HG03521 (cell line): ENCODE measurements around the gene TFAP2D.

Experiments
- ATAC-seq: cut with Tn5 transposase; IDR thresholded peaks from one replicate; pipeline ENCODE4 v1.9.1; 2021; ENCODE audit warnings: mild to moderate bottlenecking, moderate library complexity; ENCODE audit not compliant: unreplicated experiment

TFAP2D gene

DNA sequence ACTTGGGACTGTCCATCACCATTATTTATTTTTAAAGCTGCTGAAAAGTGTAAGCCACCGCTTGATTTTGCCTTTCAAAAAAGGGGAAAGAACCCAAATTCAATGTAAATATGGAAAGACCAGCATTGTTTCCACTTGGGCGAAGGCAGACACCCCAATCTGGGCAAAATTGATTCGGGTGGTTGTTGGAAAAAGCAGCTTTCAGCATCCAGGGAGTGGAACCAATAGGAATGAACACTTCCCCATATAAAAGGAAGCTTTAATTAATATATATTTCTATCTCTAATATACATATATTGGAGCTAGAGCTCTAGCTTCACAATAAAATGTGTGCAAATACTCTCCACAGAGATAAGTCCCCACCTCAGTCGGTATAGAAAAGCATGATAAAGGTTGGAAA is at the start of gene TFAP2D:
Gene TFAP2D (plus strand): TSS at position 301 of the 400 bp plus-strand sequence. CDS start 530 bp downstream, outside the sequence.
- ATAC-seq = no peak

DNA sequence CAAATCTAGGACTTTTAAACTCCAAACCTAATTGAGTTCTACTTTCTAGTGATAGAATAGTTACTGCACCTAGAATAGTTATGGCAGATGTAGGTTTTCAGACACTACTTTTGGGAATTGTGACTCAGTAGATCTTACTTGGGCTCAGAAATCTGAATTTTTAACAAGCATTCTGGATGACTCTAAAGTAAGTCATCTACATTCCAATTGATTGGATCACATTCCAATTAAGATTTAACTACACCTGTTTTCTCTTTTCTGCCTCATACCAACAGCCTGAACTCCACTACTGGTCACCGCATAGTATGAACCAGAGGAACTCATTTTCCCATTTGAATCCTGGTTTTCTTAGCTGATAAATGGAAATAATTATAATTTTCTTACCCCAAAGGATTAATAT is 49.5 kb upstream of the TFAP2D start:
- no peak for ATAC-seq

GRCh38 chr6:50666089-50666488 is 47.2 kb upstream of the TFAP2D start:
- ATAC-seq = no peak

DNA sequence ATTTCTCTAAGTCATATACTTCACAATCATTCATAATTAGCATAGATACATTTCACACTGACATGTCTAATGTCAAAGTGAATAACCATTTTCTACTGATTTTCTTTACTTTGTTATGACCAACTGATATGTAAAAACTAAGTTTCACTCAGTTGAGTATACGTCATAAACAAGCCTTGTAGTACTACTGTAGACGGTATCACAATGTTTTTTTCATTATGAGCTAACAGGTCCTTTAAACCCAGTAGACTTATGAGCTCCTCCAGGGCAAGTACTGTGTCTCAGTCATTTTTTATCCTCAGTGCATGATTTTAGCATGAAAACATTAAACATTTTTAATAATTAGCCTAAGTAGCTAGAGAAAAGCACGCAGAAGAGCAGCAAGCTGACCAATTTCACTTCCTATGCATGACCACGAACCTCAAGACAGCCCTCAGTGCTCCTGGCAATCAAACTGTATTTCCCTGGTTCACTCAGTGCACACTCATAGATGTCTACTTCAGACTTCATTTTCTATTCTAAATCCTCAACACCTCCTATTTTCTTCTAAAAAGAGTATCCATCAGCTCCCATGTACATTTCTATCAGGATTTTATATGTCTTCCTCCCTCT is 32.0 kb upstream of the TFAP2D start:
- ATAC-seq = peak; percentile 87

- ATAC-seq = no peak
These were observed 24.1 kb upstream of the TFAP2D start for GRCh38 chr6:50689210-50689609.

- ATAC-seq = no peak
These were observed 21.4 kb upstream of the TFAP2D start for GRCh38 chr6:50691814-50692495.

DNA sequence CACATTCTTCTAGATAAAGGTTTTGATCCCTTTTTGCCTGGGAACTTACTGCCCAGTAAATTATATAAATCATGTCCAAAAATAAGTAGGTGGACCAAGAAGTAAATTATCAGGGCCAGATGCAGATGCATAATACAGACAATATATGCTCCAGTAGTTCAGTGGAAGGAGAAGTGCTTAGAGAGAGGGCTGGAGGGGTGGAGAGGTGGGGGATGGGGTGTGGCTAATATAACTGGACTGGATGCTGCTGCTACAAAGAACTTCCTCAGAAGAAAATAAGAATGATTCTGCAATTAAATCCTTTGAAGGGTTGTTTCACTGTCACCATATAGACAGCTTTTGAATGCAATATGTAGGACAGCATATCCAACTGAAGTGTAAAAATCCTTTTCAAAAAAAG is 14.8 kb upstream of the TFAP2D start:
- no peak for ATAC-seq

GRCh38 chr6:50699051-50699775 is 14.1 kb upstream of the TFAP2D start:
- no peak for ATAC-seq

GRCh38 chr6:50706575-50706974 is 6.8 kb upstream of the TFAP2D start:
- no peak for ATAC-seq

DNA sequence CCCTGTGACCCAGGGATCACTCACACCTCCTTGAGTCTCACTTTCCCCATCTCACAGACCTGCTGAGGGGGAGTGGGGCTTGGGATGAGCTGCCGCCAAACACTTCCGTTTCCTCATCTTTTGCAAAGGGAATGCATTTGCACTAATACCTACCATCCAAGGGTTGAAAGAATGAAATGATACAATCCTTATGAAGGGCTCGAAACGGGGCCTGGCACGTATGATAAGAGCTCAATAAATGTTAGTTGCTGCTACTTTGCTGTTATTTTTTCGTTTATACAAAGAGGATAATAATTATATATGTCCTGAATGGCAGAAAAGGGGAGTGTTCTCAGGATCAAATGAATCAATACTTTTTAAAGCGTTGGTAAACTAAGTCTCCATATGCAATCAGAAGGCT is 6.1 kb upstream of the TFAP2D start:
- no peak for ATAC-seq

- no peak for ATAC-seq
These were observed 5.5 kb upstream of the TFAP2D start for GRCh38 chr6:50707652-50708300.

DNA sequence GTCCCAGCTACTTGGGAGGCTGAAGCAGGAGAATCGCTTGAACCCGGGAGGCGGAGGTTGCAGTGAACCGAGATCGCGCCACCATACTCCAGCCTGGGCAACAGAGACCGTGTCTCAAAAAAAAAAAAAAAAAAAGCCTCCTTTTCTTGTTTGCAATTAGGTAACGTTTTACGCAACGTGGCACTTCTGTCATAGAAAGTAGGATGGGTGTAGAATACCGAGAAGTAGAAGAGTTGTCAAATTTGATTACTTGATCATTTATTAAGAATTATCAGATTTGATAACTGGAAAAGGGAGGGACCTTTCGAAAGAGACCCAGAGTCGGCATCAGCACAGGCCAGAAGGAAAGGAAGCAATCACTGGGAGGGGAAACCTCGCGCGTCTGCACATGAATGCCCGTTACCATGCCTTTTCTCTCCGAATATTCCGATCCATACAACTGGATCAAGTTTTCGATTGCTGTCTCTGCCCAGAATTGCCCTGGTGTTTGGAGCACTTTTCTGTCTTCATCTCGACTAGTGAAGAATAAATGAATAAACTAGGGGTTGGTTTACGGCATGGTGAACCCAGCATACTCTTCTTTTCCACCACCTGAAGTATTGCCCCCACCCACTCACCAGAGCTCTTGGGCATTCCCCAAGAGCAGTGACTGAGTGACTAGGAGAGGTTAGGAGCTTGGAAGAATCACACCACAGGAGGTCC is 4.5 kb upstream of the TFAP2D start:
- no peak for ATAC-seq

GRCh38 chr6:50709366-50709734 is 4.0 kb upstream of the TFAP2D start:
- ATAC-seq = no peak

GRCh38 chr6:50711686-50712085 is 1.6 kb upstream of the TFAP2D start:
- no peak for ATAC-seq

DNA sequence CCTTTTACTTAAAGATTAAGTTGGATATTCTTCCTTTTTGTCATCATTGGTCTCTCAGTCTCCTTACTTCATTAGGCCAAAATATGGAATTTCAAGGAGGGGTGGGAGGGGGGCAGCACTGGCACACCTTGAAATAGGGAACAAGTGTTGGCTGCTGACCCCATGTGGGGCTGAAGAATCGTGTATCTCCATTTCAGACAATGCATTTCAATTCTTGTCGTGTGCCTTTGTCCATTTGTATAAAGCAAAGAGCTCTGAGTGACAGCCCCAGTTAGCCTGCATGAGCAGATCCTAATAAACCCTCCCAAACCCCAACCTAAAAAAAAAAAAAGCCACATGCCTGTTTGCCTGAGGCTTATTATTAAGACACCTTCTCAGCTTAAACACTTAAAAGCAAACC is 1.0 kb upstream of the TFAP2D start:
- no peak for ATAC-seq

- no peak for ATAC-seq
These were observed 706 bp downstream of the TFAP2D start for GRCh38 chr6:50713977-50714486.

DNA sequence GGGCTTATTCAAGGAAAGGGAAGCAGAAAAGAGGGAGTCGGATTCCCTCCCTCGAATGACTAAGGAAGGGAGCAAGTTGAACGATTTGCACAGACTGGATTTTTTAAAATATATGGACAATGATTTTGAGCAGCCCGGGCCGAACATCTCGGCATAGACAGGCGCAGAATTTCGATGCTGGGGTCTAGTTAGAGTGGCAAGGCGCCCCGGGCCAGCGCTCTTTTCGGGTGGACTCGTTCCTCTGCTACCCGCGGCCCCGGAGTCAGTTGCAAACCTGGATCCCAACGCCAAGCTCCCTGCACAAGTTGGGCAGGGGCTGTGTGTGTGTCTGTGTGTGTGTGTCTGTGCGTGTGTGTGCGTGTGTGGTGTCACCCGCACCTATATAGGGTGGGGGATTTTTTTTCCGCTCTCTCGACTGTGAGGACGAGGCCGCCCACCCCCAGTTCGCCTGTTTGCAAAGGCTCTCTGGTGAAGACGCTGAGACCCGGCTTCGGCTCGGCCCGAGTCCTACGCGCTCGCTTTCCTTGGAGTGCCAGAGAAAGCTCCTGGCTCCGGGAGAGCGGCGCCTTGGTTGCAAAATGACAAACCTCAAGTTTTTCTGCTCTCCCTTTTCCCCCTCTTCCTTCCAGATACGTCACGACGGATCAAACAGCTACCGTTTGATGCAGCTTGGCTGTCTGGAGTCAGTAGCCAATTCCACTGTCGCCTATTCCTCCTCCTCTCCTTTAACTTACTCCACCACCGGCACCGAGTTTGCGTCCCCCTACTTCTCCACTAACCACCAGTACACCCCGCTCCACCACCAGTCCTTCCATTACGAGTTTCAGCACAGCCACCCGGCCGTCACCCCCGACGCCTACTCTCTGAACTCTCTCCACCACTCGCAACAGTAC is 1.4 kb downstream of the TFAP2D start:
- no peak for ATAC-seq

DNA sequence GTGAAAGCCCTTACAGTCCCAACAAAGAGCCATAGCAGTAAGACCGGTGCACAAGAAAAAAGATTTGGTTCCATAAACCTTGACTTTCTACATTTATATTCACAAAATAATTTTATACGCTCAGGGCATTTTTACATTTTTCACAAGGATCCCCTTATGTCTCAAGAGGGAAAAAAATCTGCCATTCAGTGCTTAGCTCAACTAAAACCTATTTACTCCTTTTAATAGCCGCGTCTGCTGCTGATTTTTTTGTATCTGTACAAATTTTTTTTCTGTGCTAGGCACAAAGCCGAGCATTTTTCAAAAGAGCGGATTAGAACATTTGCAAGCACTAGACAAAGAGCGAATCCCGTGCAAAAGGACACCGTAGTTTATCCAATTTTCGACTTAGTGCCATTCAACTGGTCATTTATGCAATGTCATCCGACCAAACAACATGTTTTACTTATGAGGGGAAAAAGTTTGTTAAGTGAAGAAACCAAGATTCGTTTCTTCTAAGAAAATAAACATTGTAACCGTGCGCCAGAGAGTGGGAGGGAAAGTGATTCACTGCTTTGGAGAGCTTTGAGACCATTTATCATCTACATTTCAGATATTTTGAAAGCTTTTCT is 3.7 kb downstream of the TFAP2D start:
- ATAC-seq = no peak

DNA sequence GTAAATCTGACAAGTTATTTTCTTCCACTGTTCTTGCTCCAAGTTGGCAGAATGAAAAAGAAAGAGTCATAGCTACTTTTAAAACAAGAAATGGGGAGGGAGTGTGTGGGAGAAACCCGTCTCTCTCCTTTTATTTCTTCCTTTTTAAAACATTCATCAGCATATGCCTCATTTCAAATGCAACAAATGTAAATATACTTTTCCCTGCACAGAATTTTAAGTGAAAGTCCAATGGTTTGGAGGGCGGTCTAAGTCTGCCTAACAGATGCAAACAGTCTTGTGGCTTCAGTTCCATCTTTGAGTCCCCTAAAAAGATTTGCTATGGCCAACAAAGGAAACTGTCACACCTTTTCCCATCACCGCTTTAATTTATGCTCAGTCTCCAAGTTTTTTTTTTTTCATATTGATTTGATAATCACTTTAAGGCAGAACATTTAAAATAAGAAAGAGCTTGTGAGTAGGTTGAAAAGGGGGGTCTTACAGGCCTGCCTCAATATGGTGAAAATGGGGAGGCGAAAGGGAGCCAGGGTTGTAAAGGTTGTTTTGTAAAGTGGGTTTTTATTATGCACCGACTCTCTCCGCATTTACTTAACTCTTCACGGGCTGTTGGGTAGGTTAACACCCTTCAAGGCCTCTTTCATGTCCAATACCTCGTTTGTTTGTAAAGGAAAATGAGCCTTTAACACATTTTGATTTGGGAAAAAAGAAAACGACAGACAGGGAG is 4.6 kb downstream of the TFAP2D start:
- no peak for ATAC-seq
